SU-DHL-6 (cell line): ENCODE measurements around the gene OR9I1.

Source experiments
- H2AFZ ChIP-seq: fragments of 200-600 bp; sonication (generic); 2 replicates; pipeline ENCODE4 v1.6.1; 2014; ENCODE audit warnings: low read depth, mild to moderate bottlenecking, moderate library complexity, mixed read lengths, antibody characterized with exemption, low read length; ENCODE audit not compliant: severe bottlenecking
- H3F3A ChIP-seq: fragments of 200-600 bp; shearing (Covaris generic); 2 replicates; pipeline ENCODE4 v1.6.0; 2016; ENCODE audit warnings: antibody characterized with exemption, mild to moderate bottlenecking; ENCODE audit not compliant: insufficient read depth
- H3K27ac ChIP-seq: fragments of 200-600 bp; sonication (generic); 2 replicates; pipeline ENCODE4 v1.5.1; 2016; ENCODE audit warnings: low read depth, mild to moderate bottlenecking, low read length, moderate library complexity, mixed read lengths
- H3K27me3 ChIP-seq: fragments of 200-600 bp; sonication (generic), shearing (Covaris generic); 2 replicates; pipeline ENCODE4 v1.6.0; 2014; ENCODE audit warnings: mild to moderate bottlenecking, low read length
- H3K36me3 ChIP-seq: fragments of 200-600 bp; sonication (generic); 2 replicates; pipeline ENCODE4 v1.6.1; 2014; ENCODE audit warnings: mild to moderate bottlenecking, low read length, mixed read lengths
- H3K4me2 ChIP-seq: fragments of 300-600, 200-600 bp; shearing (Covaris generic), sonication (generic); 2 replicates; pipeline ENCODE4 v1.6.0; 2014; ENCODE audit warnings: low read length, low read depth, mild to moderate bottlenecking; ENCODE audit not compliant: poor library complexity, severe bottlenecking
- H3K4me3 ChIP-seq: fragments of 200-600 bp; sonication (generic); 2 replicates; pipeline ENCODE4 v1.5.1; 2014; ENCODE audit warnings: antibody characterized with exemption, low read length, mild to moderate bottlenecking, mixed read lengths; ENCODE audit not compliant: insufficient read depth, poor library complexity, severe bottlenecking
- H3K79me2 ChIP-seq: fragments of 200-600 bp; sonication (generic); 2 replicates; pipeline ENCODE4 v1.6.1; 2014; ENCODE audit warnings: mild to moderate bottlenecking, low read length, moderate library complexity; ENCODE audit not compliant: insufficient read depth
- H3K9ac ChIP-seq: fragments of 200-600 bp; sonication (generic); 2 replicates; pipeline ENCODE4 v1.7.0; 2014; ENCODE audit warnings: mild to moderate bottlenecking, low read length
- H3K9me2 ChIP-seq: fragments of 200-600 bp; sonication (generic); replicated peaks from 2 replicates; pipeline ENCODE4 v1.6.1; 2014; ENCODE audit warnings: low read length; ENCODE audit not compliant: insufficient read depth
- H3K9me3 ChIP-seq: fragments of 200-600 bp; sonication (generic); 2 replicates; pipeline ENCODE4 v1.6.1; 2014; ENCODE audit warnings: low read length, mixed read lengths; ENCODE audit not compliant: insufficient read depth
- H4K20me1 ChIP-seq: fragments of 200-600 bp; sonication (generic); 2 replicates; pipeline ENCODE4 v1.6.1; 2014; ENCODE audit warnings: low read depth, mild to moderate bottlenecking, antibody characterized with exemption, low read length, moderate library complexity, mixed read lengths
- EZH2phosphoT487 ChIP-seq: fragments of 200-600 bp; sonication (generic), shearing (Covaris generic); conservative IDR thresholded peaks from 2 replicates; pipeline ENCODE4 v1.6.1; 2018; ENCODE audit warnings: mild to moderate bottlenecking, antibody characterized with exemption, low read length, moderate library complexity, mixed read lengths
- TF ChIP-seq, protein P1 (sequence below): fragments of 200-600 bp; sonication (generic); IDR thresholded peaks from one replicate; pipeline ENCODE4 v1.5.1; 2017; ENCODE audit warnings: antibody characterized with exemption, mild to moderate bottlenecking, low read length, moderate library complexity; ENCODE audit not compliant: insufficient read depth, poor library complexity, severe bottlenecking

The OR9I1 gene

GRCh38 chr11:58125469-58125868, at the start of gene OR9I1:
TSS of gene OR9I1 (minus strand) at chr11:58125530. CDS start at chr11:58119444, 6,086 bp downstream.
- Histone ChIP-seq H3K4me3 (no peak within 1 kb of the TSS), H3K27me3 (no peaks in the 10 kb centered on the region), H3K79me2 (no peaks in the 10 kb centered on the region), H3K27ac (no peak within 1 kb of the TSS), H3K9me2 (no peaks in the 10 kb centered on the region), H2AFZ (no peak within 1 kb of the TSS), H3K9ac (no peak within 1 kb of the TSS), H3K9me3 (no peaks in the 10 kb centered on the region), H3K36me3 (no peaks in the 10 kb centered on the region), H3K4me2 (no peak within 1 kb of the TSS), H3F3A (no peaks in the 10 kb centered on the region), H4K20me1 (no peaks in the 10 kb centered on the region)
- no peak for TF ChIP-seq EZH2phosphoT487
- TF ChIP-seq, protein P1, sequence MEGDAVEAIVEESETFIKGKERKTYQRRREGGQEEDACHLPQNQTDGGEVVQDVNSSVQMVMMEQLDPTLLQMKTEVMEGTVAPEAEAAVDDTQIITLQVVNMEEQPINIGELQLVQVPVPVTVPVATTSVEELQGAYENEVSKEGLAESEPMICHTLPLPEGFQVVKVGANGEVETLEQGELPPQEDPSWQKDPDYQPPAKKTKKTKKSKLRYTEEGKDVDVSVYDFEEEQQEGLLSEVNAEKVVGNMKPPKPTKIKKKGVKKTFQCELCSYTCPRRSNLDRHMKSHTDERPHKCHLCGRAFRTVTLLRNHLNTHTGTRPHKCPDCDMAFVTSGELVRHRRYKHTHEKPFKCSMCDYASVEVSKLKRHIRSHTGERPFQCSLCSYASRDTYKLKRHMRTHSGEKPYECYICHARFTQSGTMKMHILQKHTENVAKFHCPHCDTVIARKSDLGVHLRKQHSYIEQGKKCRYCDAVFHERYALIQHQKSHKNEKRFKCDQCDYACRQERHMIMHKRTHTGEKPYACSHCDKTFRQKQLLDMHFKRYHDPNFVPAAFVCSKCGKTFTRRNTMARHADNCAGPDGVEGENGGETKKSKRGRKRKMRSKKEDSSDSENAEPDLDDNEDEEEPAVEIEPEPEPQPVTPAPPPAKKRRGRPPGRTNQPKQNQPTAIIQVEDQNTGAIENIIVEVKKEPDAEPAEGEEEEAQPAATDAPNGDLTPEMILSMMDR = no peak

- no peak for TF ChIP-seq EZH2phosphoT487
- TF ChIP-seq, protein P1 = no peak
- Histone ChIP-seq H2AFZ (no peak overlapping the region), H3K27me3 (no peaks in the 10 kb centered on the region), H3K36me3 (no peaks in the 10 kb centered on the region), H3K9me3 (no peaks in the 10 kb centered on the region), H3K4me3 (no peak overlapping the region), H3K9me2 (no peaks in the 10 kb centered on the region; the same call in 1 of the 2 replicates), H3K27ac (no peak overlapping the region), H3K4me2 (no peak overlapping the region), H3K9ac (no peak overlapping the region), H3K79me2 (no peaks in the 10 kb centered on the region), H4K20me1 (no peaks in the 10 kb centered on the region), H3F3A (no peaks in the 10 kb centered on the region)
These were observed 40.3 kb upstream of the OR9I1 start for GRCh38 chr11:58165504-58166106.

GRCh38 chr11:58164990-58165389, 39.7 kb upstream of the OR9I1 start:
- Histone ChIP-seq H3K4me3 (no peak overlapping the region), H3K9me2 (no peaks in the 10 kb centered on the region; the same call in 1 of the 2 replicates), H3K4me2 (no peak overlapping the region), H3K9me3 (no peaks in the 10 kb centered on the region), H3K27me3 (no peaks in the 10 kb centered on the region), H2AFZ (no peak overlapping the region), H3F3A (no peaks in the 10 kb centered on the region), H3K36me3 (no peaks in the 10 kb centered on the region), H3K27ac (no peak overlapping the region), H3K9ac (no peak overlapping the region), H4K20me1 (no peaks in the 10 kb centered on the region), H3K79me2 (no peaks in the 10 kb centered on the region)
- TF ChIP-seq EZH2phosphoT487 = no peak
- TF ChIP-seq, protein P1 = no peak
